H1 (cell line): ENCODE data around the gene IP6K1. TPM values are rescaled to one million over a fixed set of nuclear protein-coding genes. Genes with fewer than 3 reads are reported as not detected.

ENCODE experiments used
- CTCF ChIA-PET: fragments of 300-600 bp; sonication (Branson Sonifier 250); formaldehyde crosslinking; loops from one replicate; lab custom pipeline; 2021; ENCODE audit not compliant: partially characterized antibody; lab: Charles Lee
- POLR2A ChIA-PET: fragments of 300-600 bp; sonication (Branson Sonifier 250); formaldehyde crosslinking; loops from one replicate; lab custom pipeline; 2021; ENCODE audit warnings: inconsistent platforms; ENCODE audit not compliant: partially characterized antibody; lab: Charles Lee
- DNase-seq, 2 experiments: peaks; one replicate each; pipeline versions ENCODE4 v3.0.0 to v3.0.0-alpha.2; 2010 to 2022; ENCODE audit warnings: low spot score in 2 of 2, low read depth in 1 of 2, mixed read lengths in 1 of 2
- FAIRE-seq: peaks from 2 replicates; lab custom pipeline; 2011; peaks lifted over from hg19 to GRCh38; lab: Jason Lieb, UNC
- H2AFZ ChIP-seq: 2 replicates; pipeline ENCODE4 v1.8.1; 2012; ENCODE audit warnings: low read length, inconsistent platforms
- H2AK5ac ChIP-seq: 2 replicates; pipeline ENCODE4 v1.6.1; 2013; ENCODE audit warnings: low read depth, low read length
- H2BK120ac ChIP-seq: replicated peaks from 2 replicates; pipeline ENCODE3; 2013; ENCODE audit warnings: low read depth, low read length, inconsistent platforms
- H2BK12ac ChIP-seq: 2 replicates; pipeline ENCODE4 v1.6.1; 2013; ENCODE audit warnings: low read depth, low read length
- H2BK15ac ChIP-seq: 2 replicates; pipeline ENCODE4 v1.6.1; 2013; ENCODE audit warnings: low read length
- H2BK20ac ChIP-seq: 2 replicates; pipeline ENCODE4 v1.6.1; 2013; ENCODE audit warnings: low read length
- H2BK5ac ChIP-seq: 2 replicates; pipeline ENCODE4 v1.6.1; 2013; ENCODE audit warnings: low read depth, low read length
- H3K14ac ChIP-seq: 2 replicates; pipeline ENCODE4 v1.6.1; 2013; ENCODE audit warnings: inconsistent platforms; ENCODE audit not compliant: insufficient read length
- H3K18ac ChIP-seq: 2 replicates; pipeline ENCODE4 v1.6.1; 2013; ENCODE audit warnings: low read length; ENCODE audit errors: extremely low read depth
- H3K23ac ChIP-seq: 2 replicates; pipeline ENCODE4 v1.6.1; 2013; ENCODE audit warnings: inconsistent platforms; ENCODE audit not compliant: insufficient read length
- H3K23me2 ChIP-seq: 2 replicates; pipeline ENCODE4 v1.6.1; 2013; ENCODE audit warnings: low read depth, low read length
- H3K27ac ChIP-seq: 2 replicates; pipeline ENCODE4 v1.6.1; 2011; ENCODE audit warnings: low read depth, low read length, inconsistent platforms
- H3K27me3 ChIP-seq, 4 experiments: replicated peaks in 1 of 4; 1 replicate in 1 of 4; 2 replicates in 3 of 4; pipeline versions ENCODE4 v1.6.1 to v1.8.1; 2011 to 2013; ENCODE audit warnings: low read length in 3 of 4, mild to moderate bottlenecking in 3 of 4, inconsistent platforms in 2 of 4, mixed read lengths in 2 of 4, moderate library complexity in 1 of 4; ENCODE audit not compliant: control insufficient read depth in 3 of 4, insufficient read depth in 3 of 4; ENCODE audit errors: extremely low read depth in 1 of 4
- H3K36me3 ChIP-seq, 4 experiments: 2 replicates each; pipeline versions ENCODE4 v1.6.1 to v1.8.1; 2011 to 2013; ENCODE audit warnings: mild to moderate bottlenecking in 4 of 4, low read length in 3 of 4, moderate library complexity in 2 of 4, control low read depth in 1 of 4, inconsistent platforms in 1 of 4; ENCODE audit not compliant: insufficient read depth in 4 of 4, control insufficient read depth in 2 of 4
- H3K4ac ChIP-seq: replicated peaks from 2 replicates; pipeline ENCODE3; 2013; ENCODE audit warnings: low read length, low read depth, mixed read lengths, inconsistent platforms; ENCODE audit not compliant: insufficient read length
- H3K4me1 ChIP-seq, 4 experiments: replicated peaks in 1 of 4; 1 replicate in 1 of 4; 2 replicates in 3 of 4; pipeline versions ENCODE4 v1.6.1 to v1.8.1; 2011 to 2013; ENCODE audit warnings: low read length in 3 of 4, inconsistent platforms in 2 of 4, mixed read lengths in 1 of 4; ENCODE audit not compliant: insufficient read depth in 4 of 4, control insufficient read depth in 3 of 4
- H3K4me2 ChIP-seq, 2 experiments: 2 replicates each; pipeline versions ENCODE4 v1.6.1 to v1.8.1; 2011 to 2013; ENCODE audit warnings: low read depth in 2 of 2, low read length in 2 of 2, control low read depth in 1 of 2, inconsistent platforms in 1 of 2, mild to moderate bottlenecking in 1 of 2; ENCODE audit not compliant: insufficient read depth in 1 of 2
- H3K4me3 ChIP-seq, 4 experiments: fragments of 200-600, 300-600 bp in 1 of 4; sonication (generic), shearing (Covaris generic), sonication (Bioruptor Twin) in 1 of 4; 2 replicates each; pipeline versions ENCODE4 v1.5.1 to v1.8.1; 2011 to 2016; ENCODE audit warnings: low read length in 4 of 4, low read depth in 3 of 4, control low read depth in 2 of 4, inconsistent platforms in 2 of 4, mild to moderate bottlenecking in 2 of 4, mixed read lengths in 1 of 4, moderate library complexity in 1 of 4; ENCODE audit not compliant: insufficient read depth in 2 of 4; ENCODE audit errors: extremely low read depth in 1 of 4
- H3K56ac ChIP-seq: replicated peaks from 2 replicates; pipeline ENCODE3; 2013; ENCODE audit warnings: low read depth, mild to moderate bottlenecking, mixed read lengths, low read length, inconsistent platforms; ENCODE audit not compliant: insufficient read length
- H3K79me1 ChIP-seq: 2 replicates; pipeline ENCODE4 v1.6.1; 2013; ENCODE audit warnings: low read depth, low read length, control low read depth
- H3K79me2 ChIP-seq, 2 experiments: 2 replicates each; pipeline versions ENCODE4 v1.6.1 to v1.8.1; 2012 to 2013; ENCODE audit warnings: low read length in 2 of 2, mild to moderate bottlenecking in 2 of 2, inconsistent platforms in 1 of 2; ENCODE audit not compliant: insufficient read depth in 2 of 2, control insufficient read depth in 1 of 2
- H3K9ac ChIP-seq, 4 experiments: replicated peaks in 1 of 4; 1 replicate in 1 of 4; 2 replicates in 3 of 4; pipeline versions ENCODE4 v1.6.1 to v1.8.1; 2011 to 2013; ENCODE audit warnings: low read depth in 3 of 4, low read length in 3 of 4, control low read depth in 2 of 4, mild to moderate bottlenecking in 2 of 4, moderate library complexity in 2 of 4, inconsistent platforms in 1 of 4; ENCODE audit errors: extremely low read depth in 1 of 4
- H3K9me3 ChIP-seq, 2 experiments: 2 replicates each; pipeline versions ENCODE4 v1.6.1 to v1.8.1; 2012 to 2013; ENCODE audit warnings: mild to moderate bottlenecking in 2 of 2, moderate library complexity in 2 of 2, control low read depth in 1 of 2, inconsistent platforms in 1 of 2, low read depth in 1 of 2, low read length in 1 of 2, mixed read lengths in 1 of 2; ENCODE audit not compliant: insufficient read depth in 2 of 2
- H4K20me1 ChIP-seq, 2 experiments: replicated peaks in 1 of 2; 2 replicates each; pipeline versions ENCODE3 to v1.8.1; 2011 to 2013; ENCODE audit warnings: inconsistent platforms in 2 of 2, low read length in 2 of 2, mild to moderate bottlenecking in 1 of 2; ENCODE audit not compliant: insufficient read depth in 2 of 2, control insufficient read depth in 1 of 2
- H4K5ac ChIP-seq: 2 replicates; pipeline ENCODE4 v1.6.1; 2013; ENCODE audit warnings: low read length, low read depth, mixed read lengths, inconsistent platforms; ENCODE audit not compliant: insufficient read length
- H4K8ac ChIP-seq: 2 replicates; pipeline ENCODE4 v1.8.0; 2013; ENCODE audit warnings: mild to moderate bottlenecking, moderate library complexity, low read length, inconsistent platforms; ENCODE audit not compliant: insufficient read depth; ENCODE audit errors: extremely low read depth
- H4K91ac ChIP-seq: replicated peaks from 2 replicates; pipeline ENCODE3; 2013; ENCODE audit warnings: low read length, mixed read lengths, inconsistent platforms; ENCODE audit not compliant: insufficient read length
- BRCA1 ChIP-seq: IDR thresholded peaks from 2 replicates; pipeline ENCODE4 v1.6.1; 2012; ENCODE audit warnings: low read depth, low read length, improper control_type of control experiment
- CTBP2 ChIP-seq: IDR thresholded peaks from 2 replicates; pipeline ENCODE4 v1.7.0; 2011; ENCODE audit warnings: borderline replicate concordance, mild to moderate bottlenecking, moderate library complexity, mixed read lengths, low read length; ENCODE audit not compliant: insufficient read depth, insufficient read length
- EP300 ChIP-seq, 2 experiments: IDR thresholded peaks; 1 replicate in 1 of 2; 2 replicates in 1 of 2; pipeline ENCODE4 v1.6.1; 2011 to 2012; ENCODE audit warnings: low read depth in 2 of 2, low read length in 2 of 2, mild to moderate bottlenecking in 2 of 2, borderline replicate concordance in 1 of 2, inconsistent platforms in 1 of 2, moderate library complexity in 1 of 2
- GTF2F1 ChIP-seq: IDR thresholded peaks from 2 replicates; pipeline ENCODE4 v1.6.1; 2012; ENCODE audit warnings: low read depth, low read length, improper control_type of control experiment, borderline replicate concordance
- MAFK ChIP-seq: IDR thresholded peaks from 2 replicates; pipeline ENCODE4 v1.6.1; 2012; ENCODE audit warnings: low read depth, mild to moderate bottlenecking, improper control_type of control experiment, low read length
- RFX5 ChIP-seq: IDR thresholded peaks from 2 replicates; pipeline ENCODE4 v1.6.1; 2011; ENCODE audit warnings: low read depth, low read length, improper control_type of control experiment, borderline replicate concordance
- SAP30 ChIP-seq: fragments of 300-600 bp; sonication (generic); IDR thresholded peaks from 2 replicates; pipeline ENCODE4 v1.7.1; 2012; ENCODE audit warnings: low read length, moderate library complexity, mild to moderate bottlenecking, inconsistent platforms; ENCODE audit not compliant: insufficient read depth, insufficient replicate concordance
- SIX5 ChIP-seq: IDR thresholded peaks from 2 replicates; pipeline ENCODE4 v1.6.1; 2011; ENCODE audit warnings: mild to moderate bottlenecking, low read depth, low read length
- SP4 ChIP-seq: IDR thresholded peaks from 2 replicates; pipeline ENCODE4 v1.6.1; 2012; ENCODE audit warnings: low read length, inconsistent platforms
- SRF ChIP-seq: IDR thresholded peaks from 2 replicates; pipeline ENCODE4 v1.6.1; 2011; ENCODE audit warnings: mild to moderate bottlenecking, low read depth, low read length, moderate library complexity
- WGBS, 2 experiments: shearing (Covaris generic) in 1 of 2; methylation state at CpG; one replicate each; pipeline versions ENCODE4 v1.1.6 to v1.1.7; 2013 to 2015; ENCODE audit warnings: low lambda C conversion rate in 2 of 2, mixed read lengths in 2 of 2, inconsistent platforms in 1 of 2, low coverage in 1 of 2, missing lambda C conversion rate in 1 of 2; ENCODE audit not compliant: insufficient replicate concordance in 2 of 2, insufficient coverage in 1 of 2, insufficient read length in 1 of 2; ENCODE audit errors: extremely low coverage in 1 of 2, missing lambda C conversion rate in 1 of 2; 5-methylcytosine and 5-hydroxymethylcytosine counted together
- polyA plus RNA-seq, 7 experiments: library from polyadenylated mRNA; depleted of rRNA in 3 of 7; stranded (reverse) in 5 of 7; unstranded in 2 of 7; fragments of >200 nt in 5 of 7; fragments of 200-250 nt in 2 of 7; gene quantifications; 1 replicate in 5 of 7; 2 replicates in 1 of 7; 4 replicates in 1 of 7; pipeline versions ENCODE4 v1.2.1 to v1.2.3, GENCODE V29; 2011 to 2013; ENCODE audit warnings: missing spikeins in 2 of 7, mixed read lengths in 2 of 7
- total RNA-seq: library from RNA; stranded (reverse); fragmentation: NEBNext Ultra II Directional; extraction: Animal tissue kit (Norgen Biotek cat#: 25700); gene quantifications from 2 replicates; pipeline ENCODE4 v1.2.1, GENCODE V29; 2021

Gene IP6K1
- total and polyA plus RNA-seq, 2 of the 8 experiments (the other 6 are each of a cell fraction or from before 2014, with no cell fraction given): 31.5 to 35.2 TPM

DNA sequence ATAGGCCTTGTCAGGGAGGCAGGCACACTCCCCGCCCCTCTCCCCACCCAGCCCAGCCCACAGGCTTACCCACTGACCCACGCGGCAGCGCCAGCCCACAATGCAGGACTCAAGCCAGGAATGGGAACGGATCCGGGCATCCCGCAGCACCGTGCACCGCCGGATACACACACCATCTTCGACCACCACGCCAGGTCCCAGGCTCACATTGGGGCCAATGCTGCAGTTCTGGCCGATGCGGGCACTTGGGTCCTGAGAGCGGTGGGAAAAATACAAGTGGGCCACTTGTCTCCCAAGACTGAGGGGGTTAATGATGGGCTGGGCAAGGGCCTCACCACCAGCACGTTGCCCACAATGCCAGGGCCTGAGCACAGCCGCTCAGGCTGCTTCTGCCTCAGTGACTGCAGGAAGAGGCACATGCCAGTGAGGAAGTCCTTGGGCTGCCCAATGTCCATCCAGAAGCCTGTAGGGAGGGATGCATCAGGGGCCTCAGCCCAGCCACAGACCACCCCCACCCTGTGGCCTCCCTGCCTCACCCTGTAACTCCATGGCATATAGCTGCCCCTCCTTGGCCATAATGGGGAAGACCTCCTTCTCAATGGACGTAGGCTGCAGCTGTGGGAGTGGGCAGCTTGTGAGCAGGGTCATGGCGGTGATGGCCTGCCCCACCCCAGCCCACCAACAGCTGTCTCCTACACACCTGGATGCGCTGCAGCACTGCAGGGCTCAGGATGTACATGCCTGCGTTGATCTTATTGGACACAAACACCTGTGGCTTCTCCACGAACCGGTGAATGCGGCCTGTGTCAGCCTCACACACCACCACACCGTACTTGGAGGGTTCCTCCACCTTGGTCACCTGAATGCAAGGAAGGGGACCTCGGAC is 64.2 kb downstream of the IP6K1 start:
- H3K79me1 ChIP-seq: peaks cover 5% of the 10 kb centered on the region; the same call in 1 of the 2 replicates
- no peak overlapping the region for H4K5ac ChIP-seq
- H4K20me1 ChIP-seq: peaks cover 7 to 24% of the 10 kb centered on the region in 2 experiments
- H3K27ac ChIP-seq: no peak overlapping the region
- FAIRE-seq: no peak
- ChIA-PET POLR2A (interaction anchor here (1.9 to 7.3 kb wide), 5 partner anchors 7 to 65 kb away, joined by 6 to 57 read pairs (median 18); partner anchors contain the start of gene IP6K1), CTCF (interaction anchor here (0.9 to 7.8 kb wide), 2 partner anchors 20 to 185 kb away, joined by 3 to 127 read pairs; no protein-coding TSS in a partner anchor)
- no peak overlapping the region for H2AK5ac ChIP-seq
- no peak overlapping the region for H2AFZ ChIP-seq
- peaks cover 16% of the 10 kb centered on the region; the same call in 1 of the 2 replicates for H3K23me2 ChIP-seq
- H3K56ac ChIP-seq: no peak overlapping the region
- 92% methylated on average over 25 of the region's 26 CpGs; no CpG with 5 or more reads in 1 of the 2 experiments for WGBS, 2 experiments
- H4K91ac ChIP-seq: no peak overlapping the region
- H2BK12ac ChIP-seq: no peak overlapping the region
- H3K18ac ChIP-seq: no peak overlapping the region
- no peak overlapping the region for H2BK120ac ChIP-seq
- no peak overlapping the region for H3K4ac ChIP-seq
- H3K36me3 ChIP-seq: peaks cover 6 to 13% (median 10%) of the 10 kb centered on the region in 4 experiments; a peak in 7 of 8 replicates
- H4K8ac ChIP-seq: no peak overlapping the region
- no peak for DNase-seq
- no peak overlapping the region; a peak in 1 of 7 replicates for H3K9ac ChIP-seq
- H3K27me3 ChIP-seq: no peaks in the 10 kb centered on the region
- no peaks in the 10 kb centered on the region for H3K9me3 ChIP-seq
- H2BK15ac ChIP-seq: no peak overlapping the region
- peaks cover 0 to 27% (median 15%) of the 10 kb centered on the region in 4 experiments; a peak in 6 of 7 replicates for H3K4me1 ChIP-seq
- no peak overlapping the region for H3K14ac ChIP-seq
- H3K4me2 ChIP-seq: peak overlapping the region; percentile 59 to 92; a peak in 2 of 4 replicates
- H2BK20ac ChIP-seq: no peak overlapping the region
- H3K4me3 ChIP-seq: peak overlapping the region in 1 of 4 experiments; percentile 93; a peak in 1 of 8 replicates
- H2BK5ac ChIP-seq: no peak overlapping the region
- H3K23ac ChIP-seq: no peak overlapping the region
- H3K79me2 ChIP-seq: peaks cover 0 to 8% of the 10 kb centered on the region in 2 experiments; a peak in 1 of 4 replicates
- TF ChIP-seq GTF2F1: no peak
- TF ChIP-seq SRF: no peak
- TF ChIP-seq MAFK: no peak
- TF ChIP-seq RFX5: no peak
- no peak for TF ChIP-seq SIX5
- no peak for TF ChIP-seq SAP30
- no peak for TF ChIP-seq CTBP2
- no peak for TF ChIP-seq SP4
- TF ChIP-seq EP300 (IDR thresholded peaks at IDR 0.05; ENCODE audit: borderline replicate concordance in 1 of 2, low read depth in 2 of 2, low read length in 2 of 2): no peak
- no peak for TF ChIP-seq BRCA1
